GM21526 (cell line): ENCODE data around the gene ASB10.

Experiments used
- ATAC-seq: cut with Tn5 transposase; IDR thresholded peaks from one replicate; pipeline ENCODE4 v1.9.1; 2021; ENCODE audit warnings: moderate library complexity; ENCODE audit not compliant: unreplicated experiment, low FRiP score

The ASB10 gene

DNA sequence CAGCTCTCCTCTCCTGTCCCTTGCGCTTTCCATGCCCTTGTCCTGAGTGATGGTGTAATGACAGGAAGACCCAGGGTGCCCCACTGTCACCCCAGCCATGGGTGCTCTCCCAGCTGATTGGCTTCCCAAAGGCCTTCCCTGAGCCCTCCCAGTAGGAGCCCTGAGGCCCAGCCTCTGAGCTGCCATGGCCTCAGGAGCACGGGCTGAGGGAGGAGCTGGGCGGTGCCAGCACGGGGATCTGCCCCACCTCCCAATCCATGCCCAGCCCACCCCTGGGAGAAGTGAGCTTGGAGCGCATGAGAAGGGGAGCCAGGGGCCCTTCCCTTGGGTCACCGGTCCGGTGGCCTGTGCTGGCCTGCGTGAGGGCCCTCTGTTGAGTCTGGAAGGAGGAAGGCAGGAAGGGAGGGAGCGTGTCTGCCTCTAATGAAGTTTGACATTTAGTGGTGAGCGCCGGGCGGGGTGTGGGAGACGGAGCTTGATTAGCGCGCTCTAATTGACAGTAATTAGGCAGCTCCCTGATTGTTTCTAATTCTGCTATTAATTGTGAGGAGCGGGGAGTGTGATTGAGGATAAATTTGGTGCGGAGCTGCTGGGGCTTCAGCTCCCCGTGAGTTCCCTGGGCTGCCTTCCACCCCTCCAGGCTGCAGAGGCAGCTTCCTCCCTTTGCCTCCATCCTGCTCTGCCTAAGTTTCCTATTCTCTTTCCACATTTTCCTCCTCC is 47.8 kb downstream of the ASB10 start:
- ATAC-seq: no peak

GRCh38 chr7:151138153-151138851 is 48.7 kb downstream of the ASB10 start:
- no peak for ATAC-seq

GRCh38 chr7:151137791-151138152 is 49.3 kb downstream of the ASB10 start:
- no peak for ATAC-seq

DNA sequence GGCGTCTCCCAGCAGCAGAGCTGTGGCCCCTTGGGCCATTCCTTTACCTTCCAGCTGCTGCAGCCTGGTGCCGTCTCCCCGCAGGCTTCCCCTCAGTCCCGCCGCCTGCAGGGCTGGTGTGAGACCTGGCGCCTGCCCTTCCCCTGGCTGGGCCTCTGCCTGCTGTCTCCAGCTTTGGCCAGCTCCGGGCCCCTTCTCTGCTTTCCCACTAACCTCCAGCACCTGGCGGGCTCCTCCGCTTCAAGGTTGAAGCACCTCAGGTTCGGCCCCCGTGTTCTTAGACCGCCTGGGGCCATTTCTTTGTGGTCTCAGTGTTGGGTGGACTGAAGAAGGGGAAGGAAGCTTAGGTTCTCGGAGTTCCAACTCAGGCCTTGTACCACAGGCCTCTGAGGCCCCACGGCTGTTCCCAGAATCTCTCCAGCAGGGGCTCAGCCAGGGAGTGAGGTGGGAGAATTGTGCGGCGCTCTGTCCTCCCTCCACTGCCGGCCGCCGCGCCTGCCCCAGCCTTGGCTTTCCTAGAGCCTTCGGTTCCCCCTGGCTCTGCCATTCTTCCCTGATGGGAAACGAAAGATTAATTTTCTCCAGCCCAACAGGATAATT is 49.9 kb downstream of the ASB10 start:
- ATAC-seq: no peak

DNA sequence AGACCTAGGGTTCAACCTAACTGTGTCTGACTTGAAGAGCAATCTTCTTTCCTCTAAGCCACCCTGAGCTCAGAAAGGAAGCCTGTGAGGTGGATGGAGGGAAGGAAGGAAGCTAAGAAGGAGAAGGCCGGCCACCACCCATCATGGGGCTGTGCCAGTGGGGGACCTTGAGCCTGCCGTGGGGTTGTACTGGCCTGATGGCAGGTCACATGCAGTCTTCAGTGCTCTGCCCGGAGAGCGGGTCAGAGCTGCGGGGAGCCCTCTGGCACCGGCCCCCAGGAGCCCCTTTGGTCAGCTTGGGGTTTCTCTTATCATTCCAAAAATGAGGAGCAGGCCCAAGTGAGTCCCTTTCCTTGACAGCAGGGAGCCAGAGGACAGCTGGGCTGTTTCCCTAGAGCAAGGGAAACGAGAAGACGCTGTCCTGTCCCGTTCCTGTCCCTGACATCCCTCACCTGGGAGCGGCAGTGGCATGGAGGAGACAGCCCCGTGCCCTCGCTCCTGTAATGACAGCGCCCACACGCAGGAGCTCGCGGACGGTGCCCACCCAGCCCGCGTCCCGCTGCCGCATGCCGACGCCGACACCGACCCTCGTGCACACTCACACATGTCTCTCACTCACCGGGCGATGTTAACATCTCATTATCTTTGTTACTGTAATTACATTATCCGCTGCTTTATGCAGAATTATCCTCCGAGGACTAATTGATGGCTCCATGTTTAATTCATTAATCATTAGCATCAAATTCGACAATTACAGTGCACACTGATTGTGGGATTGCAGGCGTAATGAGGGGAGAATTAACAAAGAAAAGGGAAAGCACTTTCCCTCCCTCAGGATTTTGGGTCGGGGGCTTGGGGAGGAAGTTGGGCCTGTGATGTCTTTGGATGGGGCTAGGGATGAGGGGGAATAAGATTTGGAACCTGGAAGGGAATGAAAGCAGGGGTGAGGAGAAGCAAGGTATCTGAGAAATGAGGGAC is 50.9 kb downstream of the ASB10 start:
- ATAC-seq: no peak

DNA sequence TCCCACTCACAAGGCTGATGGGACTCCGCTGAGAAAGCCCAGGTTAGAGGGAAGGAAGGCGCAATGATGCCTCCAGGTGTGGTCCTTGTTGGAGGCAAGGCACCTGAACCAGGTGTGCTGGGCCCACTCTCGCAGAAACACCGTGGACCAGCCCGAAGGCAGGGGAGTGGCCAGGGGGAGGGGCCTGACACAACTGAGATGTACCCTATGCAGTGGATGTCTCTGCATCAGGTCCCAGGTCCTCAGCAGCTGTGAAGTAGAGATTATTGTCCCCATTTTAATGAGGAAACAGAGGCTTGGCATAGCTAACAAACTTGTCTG is 51.6 kb downstream of the ASB10 start:
- no peak for ATAC-seq

DNA sequence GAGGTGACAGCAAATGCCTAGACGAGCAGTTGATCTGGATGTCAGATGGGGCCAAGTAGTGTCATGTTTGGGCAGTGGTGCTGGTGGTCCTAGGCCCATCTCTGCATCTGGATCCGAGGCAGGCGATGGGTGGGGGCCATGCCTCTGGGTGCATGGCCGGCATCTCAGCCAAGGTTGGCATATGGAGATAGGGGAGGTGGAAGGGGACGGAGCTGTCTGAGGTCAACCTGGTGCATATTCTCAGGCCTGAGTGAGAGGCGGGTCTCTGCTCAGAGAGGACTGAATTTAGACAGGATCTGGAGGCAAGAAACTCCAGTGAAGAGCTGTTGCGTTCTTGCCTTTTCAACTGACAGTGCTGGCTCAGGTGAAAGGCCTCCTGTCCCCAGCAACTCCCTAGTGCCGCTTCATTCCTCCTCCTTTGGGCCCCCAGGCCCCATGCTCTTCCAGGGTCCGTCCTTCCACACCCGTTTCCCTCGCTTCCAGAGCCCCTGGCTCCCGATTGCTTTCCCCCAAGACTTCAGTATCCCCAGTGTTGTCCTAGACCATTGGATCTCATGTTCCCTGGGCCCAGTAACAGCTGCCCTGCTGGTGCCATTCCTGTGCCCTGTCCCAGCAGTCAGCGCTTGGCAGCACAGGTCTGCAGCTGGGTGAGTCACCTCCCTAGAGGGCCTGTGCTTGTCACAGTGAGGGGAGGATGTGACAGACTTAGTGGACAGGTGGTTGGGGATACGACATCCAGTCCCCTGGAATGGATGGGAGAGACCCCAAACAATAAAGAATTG is 52.1 kb downstream of the ASB10 start:
- no peak for ATAC-seq

DNA sequence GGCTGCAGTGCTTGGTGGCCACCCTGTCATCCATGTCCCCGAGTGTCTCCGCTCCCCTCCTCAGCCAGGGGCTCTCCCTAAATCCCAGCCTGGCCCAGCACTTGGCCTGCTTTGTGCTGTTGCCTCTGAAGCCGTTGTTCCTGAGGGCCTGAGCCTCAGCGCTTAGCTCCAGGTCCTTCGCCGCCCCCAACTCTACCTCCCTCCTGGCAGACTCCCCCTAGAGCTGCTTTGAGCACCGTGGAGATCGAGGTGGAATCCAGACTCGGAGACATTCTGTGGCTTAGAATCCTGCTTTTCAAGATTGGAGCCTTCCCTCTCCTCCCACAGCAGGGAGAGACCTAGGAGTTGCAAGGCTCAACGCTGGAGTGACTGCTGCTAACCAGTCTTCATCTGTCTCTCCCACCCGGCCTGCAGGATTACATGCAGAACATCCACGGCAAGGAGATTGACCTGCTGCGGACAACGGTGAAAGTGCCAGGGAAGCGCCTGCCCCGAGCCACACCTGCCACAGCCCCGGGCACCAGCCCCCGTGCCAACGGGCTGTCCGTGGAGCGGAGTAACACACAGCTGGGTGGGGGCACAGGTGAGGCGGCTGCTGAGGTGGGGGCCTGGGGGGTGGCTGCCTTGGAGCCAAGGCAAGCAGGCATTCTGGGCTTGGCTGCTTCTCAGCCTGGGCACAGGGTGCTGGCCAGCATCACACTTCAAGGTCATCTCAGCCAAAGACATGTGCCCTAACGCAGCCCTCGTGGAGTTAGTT is 52.9 kb downstream of the ASB10 start:
- no peak for ATAC-seq

- no peak for ATAC-seq
Measured at GRCh38 chr7:151133266-151133985, 53.6 kb downstream of the ASB10 start.

DNA sequence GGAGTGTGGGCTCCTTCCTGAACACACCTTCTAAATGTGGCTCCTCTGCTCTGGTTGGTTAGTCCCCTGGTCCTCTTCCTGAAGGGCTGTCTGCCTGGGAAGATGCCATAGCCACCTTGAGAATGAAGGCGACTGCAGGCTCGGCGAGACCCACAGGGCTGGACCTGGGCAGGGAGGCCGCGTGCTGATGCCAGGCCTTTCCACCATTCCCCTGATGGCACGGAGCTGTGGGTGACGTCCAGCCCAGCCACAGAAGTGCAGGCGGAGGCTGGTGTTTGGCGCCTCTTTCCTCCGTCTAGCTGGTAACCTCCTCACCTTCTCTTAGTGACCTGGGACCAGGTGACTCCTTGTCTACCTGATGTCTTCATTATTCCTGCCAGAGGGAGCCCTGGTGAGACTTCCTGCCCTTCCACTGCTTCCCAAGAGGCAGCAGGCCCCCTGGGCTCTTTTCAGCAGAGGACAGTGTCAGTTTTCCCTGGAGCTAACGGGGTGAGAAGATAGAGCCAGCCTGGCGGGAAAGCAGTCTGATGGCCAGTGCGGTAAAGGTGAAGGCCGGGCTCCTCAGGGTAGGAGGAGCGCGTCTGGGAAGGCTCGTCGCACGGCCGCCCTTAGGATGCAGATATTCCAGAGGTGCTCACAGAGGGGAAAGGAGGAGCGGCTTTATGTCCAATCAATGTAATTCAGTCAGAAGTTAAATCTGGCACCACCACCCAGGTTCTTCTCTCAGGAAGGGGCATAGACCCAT is 54.4 kb downstream of the ASB10 start:
- ATAC-seq: no peak

- ATAC-seq: no peak
Measured at GRCh38 chr7:151131592-151132293, 55.3 kb downstream of the ASB10 start.

GRCh38 chr7:151131224-151131591 is 55.8 kb downstream of the ASB10 start:
- ATAC-seq: no peak

GRCh38 chr7:151130741-151131157 is 56.3 kb downstream of the ASB10 start:
- ATAC-seq: no peak

DNA sequence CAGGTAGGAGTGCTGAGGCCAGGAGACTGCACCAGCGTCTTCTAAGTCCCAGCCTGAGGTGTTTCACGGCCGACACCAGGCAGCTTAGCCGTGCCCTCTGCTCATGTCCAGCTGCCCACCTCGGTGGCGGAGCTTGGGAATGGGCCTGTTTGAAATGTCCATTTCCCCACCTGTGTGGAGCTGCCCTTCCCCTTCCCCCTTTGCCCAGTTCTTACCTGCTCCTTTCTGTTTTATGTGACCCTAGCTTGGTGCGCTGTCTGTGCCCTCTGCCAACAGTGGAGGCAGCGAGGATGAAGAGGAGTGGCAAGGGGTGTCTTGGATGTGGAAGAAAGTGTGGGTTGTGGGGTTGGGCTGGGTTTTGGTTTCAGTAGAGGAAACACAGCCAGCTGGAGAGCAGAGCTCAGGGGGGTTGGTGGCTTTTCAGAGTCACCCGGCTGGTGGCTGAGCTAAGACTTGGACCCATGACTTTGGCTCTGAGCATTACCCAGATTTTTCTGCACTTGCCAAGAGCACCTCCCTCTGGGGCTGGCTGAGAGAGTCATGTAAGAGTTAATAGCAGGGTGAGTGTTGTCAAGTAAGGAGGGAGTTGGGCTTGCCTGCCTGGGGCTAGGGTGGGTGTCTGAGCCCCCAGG is 57.0 kb downstream of the ASB10 start:
- ATAC-seq: no peak

- no peak for ATAC-seq
Measured at GRCh38 chr7:151129117-151129959, 57.7 kb downstream of the ASB10 start.

DNA sequence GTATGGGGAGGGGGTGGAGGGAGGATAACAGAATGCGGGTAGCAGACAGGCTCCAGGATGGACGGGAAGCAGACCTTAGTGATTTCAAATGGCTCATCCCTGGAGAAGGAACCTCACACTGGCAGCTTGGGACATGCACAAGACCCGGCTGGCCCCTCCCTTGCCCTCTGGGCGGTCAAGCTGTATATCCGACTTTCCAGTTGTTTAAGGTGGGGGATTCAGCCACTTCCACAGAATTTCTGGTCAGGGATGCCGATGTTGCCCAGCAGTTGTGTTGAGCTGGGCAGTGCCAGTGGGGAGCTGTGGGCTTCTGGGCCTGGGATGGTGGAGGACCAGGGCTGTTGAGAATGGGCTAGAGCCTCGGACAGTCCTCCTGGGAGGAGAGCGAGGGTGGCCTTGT is 58.3 kb downstream of the ASB10 start:
- ATAC-seq: no peak
